Measurements from ENCODE around the gene KCTD21.

Gene KCTD21

GRCh38 chr11:78200061-78200460 is 11.6 kb upstream of the KCTD21 start:
- H3K9ac ChIP-seq (ENCODE audit: low read length), result no peak overlapping the region
- TF ChIP-seq, protein P1, sequence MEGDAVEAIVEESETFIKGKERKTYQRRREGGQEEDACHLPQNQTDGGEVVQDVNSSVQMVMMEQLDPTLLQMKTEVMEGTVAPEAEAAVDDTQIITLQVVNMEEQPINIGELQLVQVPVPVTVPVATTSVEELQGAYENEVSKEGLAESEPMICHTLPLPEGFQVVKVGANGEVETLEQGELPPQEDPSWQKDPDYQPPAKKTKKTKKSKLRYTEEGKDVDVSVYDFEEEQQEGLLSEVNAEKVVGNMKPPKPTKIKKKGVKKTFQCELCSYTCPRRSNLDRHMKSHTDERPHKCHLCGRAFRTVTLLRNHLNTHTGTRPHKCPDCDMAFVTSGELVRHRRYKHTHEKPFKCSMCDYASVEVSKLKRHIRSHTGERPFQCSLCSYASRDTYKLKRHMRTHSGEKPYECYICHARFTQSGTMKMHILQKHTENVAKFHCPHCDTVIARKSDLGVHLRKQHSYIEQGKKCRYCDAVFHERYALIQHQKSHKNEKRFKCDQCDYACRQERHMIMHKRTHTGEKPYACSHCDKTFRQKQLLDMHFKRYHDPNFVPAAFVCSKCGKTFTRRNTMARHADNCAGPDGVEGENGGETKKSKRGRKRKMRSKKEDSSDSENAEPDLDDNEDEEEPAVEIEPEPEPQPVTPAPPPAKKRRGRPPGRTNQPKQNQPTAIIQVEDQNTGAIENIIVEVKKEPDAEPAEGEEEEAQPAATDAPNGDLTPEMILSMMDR (IDR thresholded peaks at IDR 0.05; ENCODE audit: low read length), result no peak
- TF ChIP-seq EZH2 (IDR thresholded peaks at IDR 0.05; ENCODE audit: borderline replicate concordance, low read length), result no peak
- H2AFZ ChIP-seq (ENCODE audit: low read length), result no peak overlapping the region
- no peaks in the 10 kb centered on the region for H3K36me3 ChIP-seq (ENCODE audit: insufficient read depth, low read length)
- no peaks in the 10 kb centered on the region for H3K9me2 ChIP-seq (ENCODE audit: low read depth, low read length)
- no peaks in the 10 kb centered on the region for H3K79me2 ChIP-seq (ENCODE audit: insufficient read depth, low read length)
- H3K9me3 ChIP-seq (ENCODE audit: low read length), result no peaks in the 10 kb centered on the region
- peaks cover 6% of the 10 kb centered on the region for H3K4me1 ChIP-seq (ENCODE audit: insufficient read depth, low read length, severe bottlenecking)
- H4K20me1 ChIP-seq (ENCODE audit: insufficient read depth, low read length), result no peaks in the 10 kb centered on the region
- H3K27ac ChIP-seq (ENCODE audit: low read depth, low read length, poor library complexity, severe bottlenecking), result no peak overlapping the region
- H3K4me3 ChIP-seq (ENCODE audit: low read depth, low read length, poor library complexity, severe bottlenecking), result no peak overlapping the region
- H3F3A ChIP-seq (ENCODE audit: insufficient read depth, low read length), result no peaks in the 10 kb centered on the region
- H3K27me3 ChIP-seq (ENCODE audit: insufficient read depth, low read length), result no peaks in the 10 kb centered on the region
- H3K4me2 ChIP-seq (ENCODE audit: low read length), result no peak overlapping the region

- Histone ChIP-seq H2AFZ (ENCODE audit: low read length) (no peak overlapping the region), H3K27ac (ENCODE audit: low read depth, low read length, poor library complexity, severe bottlenecking) (no peak overlapping the region), H3K4me2 (ENCODE audit: low read length) (no peak overlapping the region), H3K4me1 (ENCODE audit: insufficient read depth, low read length, severe bottlenecking) (peaks cover 6% of the 10 kb centered on the region), H4K20me1 (ENCODE audit: insufficient read depth, low read length) (no peaks in the 10 kb centered on the region), H3K9me3 (ENCODE audit: low read length) (no peaks in the 10 kb centered on the region), H3K27me3 (ENCODE audit: insufficient read depth, low read length) (no peaks in the 10 kb centered on the region), H3K9ac (ENCODE audit: low read length) (no peak overlapping the region), H3K79me2 (ENCODE audit: insufficient read depth, low read length) (no peaks in the 10 kb centered on the region), H3F3A (ENCODE audit: insufficient read depth, low read length) (no peaks in the 10 kb centered on the region), H3K9me2 (ENCODE audit: low read depth, low read length) (no peaks in the 10 kb centered on the region), H3K4me3 (ENCODE audit: low read depth, low read length, poor library complexity, severe bottlenecking) (no peak overlapping the region), H3K36me3 (ENCODE audit: insufficient read depth, low read length) (no peaks in the 10 kb centered on the region)
- no peak for TF ChIP-seq EZH2 (IDR thresholded peaks at IDR 0.05; ENCODE audit: borderline replicate concordance, low read length)
- TF ChIP-seq, protein P1 (IDR thresholded peaks at IDR 0.05; ENCODE audit: low read length), result no peak
These were observed 11.2 kb upstream of the KCTD21 start for GRCh38 chr11:78199653-78200015.

DNA sequence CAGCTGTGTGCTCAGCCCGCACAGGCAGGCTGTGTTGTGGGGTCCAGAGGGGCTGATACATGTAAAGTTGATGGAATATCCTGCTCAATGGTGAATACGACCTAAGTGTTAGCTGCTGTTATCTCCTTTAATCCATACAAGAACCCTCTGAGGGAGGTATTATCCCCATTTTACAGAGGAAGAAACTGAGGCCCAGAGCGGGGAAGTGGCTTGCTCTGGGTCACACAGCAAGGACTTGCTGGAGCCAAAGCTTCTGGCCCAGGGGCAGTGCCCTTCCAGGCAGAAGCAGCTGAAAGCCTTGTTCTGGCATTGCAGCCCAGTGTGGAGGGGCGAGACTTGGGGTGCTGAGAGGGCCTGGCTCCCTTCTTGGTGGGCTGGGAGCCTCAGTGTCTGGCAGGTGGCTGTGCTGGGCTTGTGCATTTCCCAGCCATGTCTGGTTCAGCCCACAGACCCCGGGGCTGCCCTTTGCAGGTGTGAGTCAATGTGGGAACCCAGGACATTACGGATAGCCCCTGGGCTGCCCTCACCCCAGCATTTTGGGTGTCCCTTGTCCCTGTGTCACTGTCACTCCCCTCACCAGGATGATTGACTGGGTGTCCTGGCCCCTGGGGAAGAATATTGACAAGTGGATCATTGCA is 10.7 kb upstream of the KCTD21 start:
- no peaks in the 10 kb centered on the region for H3K9me2 ChIP-seq (ENCODE audit: low read depth, low read length)
- H3K27ac ChIP-seq (ENCODE audit: low read depth, low read length, poor library complexity, severe bottlenecking), result no peak overlapping the region
- H3K4me3 ChIP-seq (ENCODE audit: low read depth, low read length, poor library complexity, severe bottlenecking), result no peak overlapping the region
- H3K79me2 ChIP-seq (ENCODE audit: insufficient read depth, low read length), result no peaks in the 10 kb centered on the region
- H3K4me2 ChIP-seq (ENCODE audit: low read length), result no peak overlapping the region
- TF ChIP-seq EZH2 (IDR thresholded peaks at IDR 0.05; ENCODE audit: borderline replicate concordance, low read length), result no peak
- TF ChIP-seq, protein P1 (IDR thresholded peaks at IDR 0.05; ENCODE audit: low read length), result no peak
- H2AFZ ChIP-seq (ENCODE audit: low read length), result no peak overlapping the region
- peaks cover 6% of the 10 kb centered on the region for H3K4me1 ChIP-seq (ENCODE audit: insufficient read depth, low read length, severe bottlenecking)
- no peaks in the 10 kb centered on the region for H3K27me3 ChIP-seq (ENCODE audit: insufficient read depth, low read length)
- H3K36me3 ChIP-seq (ENCODE audit: insufficient read depth, low read length), result no peaks in the 10 kb centered on the region
- H4K20me1 ChIP-seq (ENCODE audit: insufficient read depth, low read length), result no peaks in the 10 kb centered on the region
- no peak overlapping the region for H3K9ac ChIP-seq (ENCODE audit: low read length)
- no peaks in the 10 kb centered on the region for H3F3A ChIP-seq (ENCODE audit: insufficient read depth, low read length)
- H3K9me3 ChIP-seq (ENCODE audit: low read length), result no peaks in the 10 kb centered on the region

All from OCI-LY1 (cell line).